ENCODE results near the gene PATJ. TPM values are rescaled to one million over a fixed set of nuclear protein-coding genes. Genes with fewer than 3 reads are reported as not detected.
A peak's percentile ranks its signal among the peaks of the same experiment; 100 is the strongest.

The PATJ gene
- total and polyA plus RNA-seq, 2 of the 13 experiments (the other 11 are each of a cell fraction or from before 2014, with no cell fraction given), result 6.2 to 16.8 TPM

GRCh38 chr1:61914823-61915482 lies 172.7 kb downstream of the PATJ start (continued):
- TF ChIP-seq TCF7 (IDR thresholded peaks at IDR 0.05; ENCODE audit: low read depth) (peak; percentile 93), ZFP1 (CRISPR knock-in tag; IDR thresholded peaks at IDR 0.05) (no peak), GABPB1 (CRISPR knock-in tag; IDR thresholded peaks at IDR 0.05) (no peak), PTBP1 (IDR thresholded peaks at IDR 0.05; ENCODE audit: low read depth, low read length, poor library complexity, severe bottlenecking) (no peak), RAD51 (IDR thresholded peaks at IDR 0.05; ENCODE audit: borderline replicate concordance) (no peak), ZNF577 (CRISPR knock-in tag; IDR thresholded peaks at IDR 0.05; ENCODE audit: borderline replicate concordance, low read depth) (no peak), IKZF5 (CRISPR knock-in tag; IDR thresholded peaks at IDR 0.05) (0 out of 2 replicates have a peak, but pooled peaks have one; percentile 39), PBX2 (CRISPR knock-in tag; IDR thresholded peaks at IDR 0.05) (peak; percentile 79), ONECUT2 (CRISPR knock-in tag; IDR thresholded peaks at IDR 0.05) (0 out of 2 replicates have a peak, but pooled peaks have one; percentile 25), RXRB (CRISPR knock-in tag; IDR thresholded peaks at IDR 0.05; ENCODE audit: borderline replicate concordance) (peak; percentile 52; the same call in 1 of the 2 replicates), ETS1 (CRISPR knock-in tag; IDR thresholded peaks at IDR 0.05) (no peak), SALL1 (CRISPR knock-in tag; IDR thresholded peaks at IDR 0.05) (peak; percentile 19; the same call in 1 of the 2 replicates), ZNF574 (CRISPR knock-in tag; IDR thresholded peaks at IDR 0.05) (no peak), CEBPB (IDR thresholded peaks at IDR 0.05; ENCODE audit: borderline replicate concordance, low read depth, low read length) (no peak), ZBTB43 (CRISPR knock-in tag; conservative IDR thresholded peaks at IDR 0.05) (no peak), MED1 (CRISPR knock-in tag; IDR thresholded peaks at IDR 0.05) (peak; percentile 25; the same call in 1 of the 2 replicates), SOX5 (CRISPR knock-in tag; IDR thresholded peaks at IDR 0.05; ENCODE audit: borderline replicate concordance) (peak; percentile 74), SOX13 (IDR thresholded peaks at IDR 0.05) (no peak), SOX13 (CRISPR knock-in tag; conservative IDR thresholded peaks at IDR 0.05 in 1 of 2, IDR thresholded peaks at IDR 0.05 in 1 of 2) (peak in 1 of 2 experiments; percentile 81; a peak in 2 of 4 replicates), LBX2 (CRISPR knock-in tag; IDR thresholded peaks at IDR 0.05; ENCODE audit: borderline replicate concordance) (no peak), SAP130 (CRISPR knock-in tag; IDR thresholded peaks at IDR 0.05; ENCODE audit: low read depth) (peak; percentile 50), ATF7-NPFF (CRISPR knock-in tag; IDR thresholded peaks at IDR 0.05; ENCODE audit: low read depth) (no peak)
